Measurements from ENCODE around the gene NPS.
A peak's percentile ranks its signal among the peaks of the same experiment; 100 is the strongest.

Gene NPS

GRCh38 chr10:127527320-127527719, 21.8 kb upstream of the NPS start:
- no peaks in the 10 kb centered on the region for H4K20me1 ChIP-seq
- peak overlapping the region in 5 of 11 experiments; percentile 21 to 53 (median 34); a peak in 8 of 22 replicates for H3K4me2 ChIP-seq
- no peak overlapping the region for H3K9ac ChIP-seq
- no peak for TF ChIP-seq Cebpa-rat (IDR thresholded peaks at IDR 0.05)
- H3K36me3 ChIP-seq: no peaks in the 10 kb centered on the region
- H3K27ac ChIP-seq: no peak overlapping the region
- H3K27me3 ChIP-seq: no peaks in the 10 kb centered on the region
- no peak overlapping the region for H3K4me3 ChIP-seq
- peaks cover 0 to 22% (median 0%) of the 10 kb centered on the region in 11 experiments; a peak in 8 of 22 replicates for H3K9me3 ChIP-seq (replicated peaks in 1 of 11)
- H3K4me1 ChIP-seq: peaks cover 30 to 47% (median 43%) of the 10 kb centered on the region in 10 experiments

DNA sequence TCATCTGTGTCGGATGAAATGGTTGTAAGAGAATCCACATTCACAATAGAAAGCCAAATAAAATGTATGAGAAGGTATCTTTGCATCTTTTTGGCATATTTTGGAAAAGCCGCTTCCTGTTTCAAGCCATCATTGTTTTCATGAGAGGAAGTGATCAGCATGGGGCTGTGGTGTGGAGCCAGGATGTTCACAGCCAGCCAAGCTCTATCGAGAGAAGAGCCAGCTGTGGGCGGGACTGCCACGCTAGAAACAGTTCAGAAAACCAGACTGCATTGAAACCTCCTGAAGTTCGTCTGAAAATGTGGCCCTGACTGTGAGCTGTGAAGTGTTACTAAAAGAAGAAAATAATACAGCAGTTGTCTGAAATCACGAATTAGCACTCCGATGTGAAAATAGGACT, 21.2 kb upstream of the NPS start:
- TF ChIP-seq Cebpa-rat (IDR thresholded peaks at IDR 0.05): no peak

DNA sequence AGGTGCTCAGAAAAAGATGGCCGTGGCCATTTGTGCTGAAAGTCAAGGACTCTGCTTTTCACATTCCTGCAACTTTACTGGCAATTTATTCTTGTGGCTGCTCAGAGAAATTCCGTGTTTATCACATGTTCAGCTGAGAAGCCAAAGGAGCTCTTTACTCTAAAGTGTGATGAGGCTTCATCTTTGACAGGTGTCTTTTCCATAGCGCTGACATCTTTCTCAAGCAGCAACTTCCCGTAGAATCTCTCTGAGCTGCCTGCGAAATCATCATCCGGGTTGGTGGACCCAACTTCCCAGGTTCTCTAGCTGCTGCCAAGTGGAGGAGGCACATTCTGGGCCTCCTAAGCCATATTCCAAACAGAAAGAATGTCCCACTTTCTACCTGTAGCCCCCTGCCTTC, 16.9 kb upstream of the NPS start:
- H3K36me3 ChIP-seq: no peaks in the 10 kb centered on the region
- H3K4me2 ChIP-seq: peak overlapping the region; percentile 22 to 92 (median 79); a peak in 20 of 22 replicates
- H3K9me3 ChIP-seq (replicated peaks in 1 of 11): peaks cover 7 to 22% (median 11%) of the 10 kb centered on the region in 11 experiments; a peak in 21 of 22 replicates
- H3K4me3 ChIP-seq: no peak overlapping the region
- no peak overlapping the region for H3K9ac ChIP-seq
- H3K27ac ChIP-seq: peak overlapping the region in 4 of 11 experiments; percentile 4 to 73 (median 40); a peak in 5 of 22 replicates
- TF ChIP-seq Cebpa-rat (IDR thresholded peaks at IDR 0.05): no peak
- no peaks in the 10 kb centered on the region; a peak in 1 of 22 replicates for H4K20me1 ChIP-seq
- peaks cover 52 to 70% (median 62%) of the 10 kb centered on the region in 10 experiments for H3K4me1 ChIP-seq
- H3K27me3 ChIP-seq: no peaks in the 10 kb centered on the region

More for the DNA sequence above, 21.2 kb upstream of the NPS start:
- H3K9me3 ChIP-seq (replicated peaks in 1 of 11): peaks cover 0 to 22% (median 0%) of the 10 kb centered on the region in 11 experiments; a peak in 8 of 22 replicates
- H4K20me1 ChIP-seq: no peaks in the 10 kb centered on the region
- H3K9ac ChIP-seq: no peak overlapping the region
- H3K4me1 ChIP-seq: peaks cover 30 to 53% (median 48%) of the 10 kb centered on the region in 10 experiments
- no peaks in the 10 kb centered on the region for H3K36me3 ChIP-seq
- H3K4me2 ChIP-seq: peak overlapping the region in 10 of 11 experiments; percentile 3 to 53 (median 22); a peak in 14 of 22 replicates
- H3K27me3 ChIP-seq: no peaks in the 10 kb centered on the region
- H3K27ac ChIP-seq: no peak overlapping the region
- H3K4me3 ChIP-seq: no peak overlapping the region

GRCh38 chr10:127532659-127533058, 16.4 kb upstream of the NPS start:
- TF ChIP-seq Cebpa-rat (IDR thresholded peaks at IDR 0.05): no peak
- Histone ChIP-seq H3K4me3 (no peak overlapping the region), H4K20me1 (no peaks in the 10 kb centered on the region; a peak in 1 of 22 replicates), H3K36me3 (no peaks in the 10 kb centered on the region), H3K27me3 (no peaks in the 10 kb centered on the region), H3K4me1 (peaks cover 50 to 66% (median 59%) of the 10 kb centered on the region in 10 experiments), H3K27ac (peak overlapping the region in 6 of 11 experiments; percentile 4 to 76 (median 66); a peak in 7 of 22 replicates), H3K9ac (no peak overlapping the region), H3K9me3 (replicated peaks in 1 of 11) (peaks cover 7 to 19% (median 11%) of the 10 kb centered on the region in 11 experiments; a peak in 21 of 22 replicates), H3K4me2 (peak overlapping the region; percentile 22 to 92 (median 81); a peak in 18 of 22 replicates)

DNA sequence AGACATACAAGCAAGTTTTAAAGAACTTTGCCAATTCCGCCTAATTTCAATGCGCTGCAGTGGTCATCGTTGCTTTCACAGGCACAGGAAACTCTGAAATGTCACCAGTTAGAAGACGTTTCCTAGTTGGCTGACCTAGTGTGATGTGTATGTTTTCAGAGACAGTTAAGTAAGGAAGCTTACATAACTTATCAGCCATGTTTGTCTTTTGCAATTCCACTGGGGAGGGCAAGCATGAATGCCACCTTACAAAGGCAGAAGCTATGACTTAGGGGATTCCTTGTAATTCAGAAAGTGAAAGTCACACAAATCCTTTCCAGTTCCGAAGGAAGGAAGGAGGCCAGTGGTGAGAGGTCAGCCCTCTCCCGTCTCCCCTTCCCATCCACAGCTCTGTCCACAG, 15.0 kb upstream of the NPS start:
- peak in 8 of 11 experiments; percentile 36 to 78 (median 65); a peak in 12 of 22 replicates for TF ChIP-seq Cebpa-rat (IDR thresholded peaks at IDR 0.05)
- H4K20me1 ChIP-seq: no peaks in the 10 kb centered on the region; a peak in 1 of 22 replicates
- H3K27ac ChIP-seq: peak overlapping the region in 10 of 11 experiments; percentile 38 to 77 (median 66); a peak in 20 of 22 replicates
- H3K9me3 ChIP-seq (replicated peaks in 1 of 11): peaks cover 7 to 19% (median 11%) of the 10 kb centered on the region in 11 experiments; a peak in 20 of 22 replicates
- H3K9ac ChIP-seq: peak overlapping the region in 9 of 11 experiments; percentile 8 to 63 (median 50); a peak in 16 of 22 replicates
- peak overlapping the region; percentile 62 to 92 (median 82) for H3K4me2 ChIP-seq
- peak overlapping the region in 9 of 10 experiments; percentile 28 to 62 (median 39); a peak in 14 of 20 replicates for H3K4me3 ChIP-seq
- no peaks in the 10 kb centered on the region for H3K36me3 ChIP-seq
- H3K4me1 ChIP-seq: peaks cover 43 to 59% (median 53%) of the 10 kb centered on the region in 10 experiments
- no peaks in the 10 kb centered on the region for H3K27me3 ChIP-seq

GRCh38 chr10:127534496-127534895, 14.6 kb upstream of the NPS start:
- Histone ChIP-seq H3K9ac (peak overlapping the region in 9 of 11 experiments; percentile 8 to 63 (median 50); a peak in 16 of 22 replicates), H3K4me1 (peaks cover 43 to 59% (median 53%) of the 10 kb centered on the region in 10 experiments), H3K4me2 (peak overlapping the region; percentile 62 to 92 (median 82)), H3K4me3 (peak overlapping the region in 9 of 10 experiments; percentile 28 to 62 (median 39); a peak in 15 of 20 replicates), H4K20me1 (no peaks in the 10 kb centered on the region; a peak in 1 of 22 replicates), H3K27me3 (no peaks in the 10 kb centered on the region), H3K27ac (peak overlapping the region in 10 of 11 experiments; percentile 38 to 77 (median 66); a peak in 20 of 22 replicates), H3K9me3 (replicated peaks in 1 of 11) (peaks cover 7 to 19% (median 11%) of the 10 kb centered on the region in 11 experiments; a peak in 20 of 22 replicates), H3K36me3 (no peaks in the 10 kb centered on the region)
- no peak for TF ChIP-seq Cebpa-rat (IDR thresholded peaks at IDR 0.05)

DNA sequence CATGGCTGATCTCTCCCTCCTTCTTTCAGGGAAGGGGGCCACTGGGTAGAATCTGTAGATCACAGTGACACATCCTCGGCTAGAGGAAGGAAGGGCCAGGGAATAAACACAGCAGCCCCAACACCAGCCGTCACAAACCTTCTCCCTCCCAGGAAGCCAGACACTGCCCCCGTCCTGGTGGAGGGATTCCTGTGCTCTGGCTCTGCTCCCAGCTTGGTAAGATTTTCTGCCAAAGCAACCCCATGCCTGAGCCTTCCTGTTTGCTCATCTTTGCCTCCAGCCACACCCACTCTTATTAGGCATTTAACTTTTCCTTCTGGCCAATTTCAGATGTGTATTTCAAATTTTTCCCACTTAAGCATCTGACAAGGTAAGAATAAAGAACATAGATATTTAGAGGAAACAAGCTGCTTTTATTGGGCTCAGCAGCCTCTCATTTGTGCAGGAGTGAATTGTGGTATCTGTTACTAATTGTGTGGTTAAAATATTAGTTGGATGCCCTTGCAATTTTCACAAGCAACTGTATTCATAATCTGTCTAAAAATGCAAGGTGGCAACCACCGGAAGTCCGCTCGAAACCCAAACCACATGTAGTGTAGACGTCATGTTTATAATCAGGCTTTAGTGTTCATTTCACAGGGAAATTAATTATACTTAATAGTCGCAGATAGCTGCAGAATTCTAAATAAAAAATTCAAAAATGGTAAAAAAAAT, 13.2 kb upstream of the NPS start:
- Histone ChIP-seq H3K27ac (no peak overlapping the region), H3K4me1 (peaks cover 34 to 46% (median 43%) of the 10 kb centered on the region in 10 experiments), H4K20me1 (no peaks in the 10 kb centered on the region; a peak in 1 of 22 replicates), H3K36me3 (no peaks in the 10 kb centered on the region), H3K4me3 (no peak overlapping the region), H3K9me3 (replicated peaks in 1 of 11) (peaks cover 7 to 19% (median 11%) of the 10 kb centered on the region in 11 experiments; a peak in 20 of 22 replicates), H3K9ac (no peak overlapping the region), H3K4me2 (no peak overlapping the region), H3K27me3 (no peaks in the 10 kb centered on the region)
- TF ChIP-seq Cebpa-rat (IDR thresholded peaks at IDR 0.05): no peak

DNA sequence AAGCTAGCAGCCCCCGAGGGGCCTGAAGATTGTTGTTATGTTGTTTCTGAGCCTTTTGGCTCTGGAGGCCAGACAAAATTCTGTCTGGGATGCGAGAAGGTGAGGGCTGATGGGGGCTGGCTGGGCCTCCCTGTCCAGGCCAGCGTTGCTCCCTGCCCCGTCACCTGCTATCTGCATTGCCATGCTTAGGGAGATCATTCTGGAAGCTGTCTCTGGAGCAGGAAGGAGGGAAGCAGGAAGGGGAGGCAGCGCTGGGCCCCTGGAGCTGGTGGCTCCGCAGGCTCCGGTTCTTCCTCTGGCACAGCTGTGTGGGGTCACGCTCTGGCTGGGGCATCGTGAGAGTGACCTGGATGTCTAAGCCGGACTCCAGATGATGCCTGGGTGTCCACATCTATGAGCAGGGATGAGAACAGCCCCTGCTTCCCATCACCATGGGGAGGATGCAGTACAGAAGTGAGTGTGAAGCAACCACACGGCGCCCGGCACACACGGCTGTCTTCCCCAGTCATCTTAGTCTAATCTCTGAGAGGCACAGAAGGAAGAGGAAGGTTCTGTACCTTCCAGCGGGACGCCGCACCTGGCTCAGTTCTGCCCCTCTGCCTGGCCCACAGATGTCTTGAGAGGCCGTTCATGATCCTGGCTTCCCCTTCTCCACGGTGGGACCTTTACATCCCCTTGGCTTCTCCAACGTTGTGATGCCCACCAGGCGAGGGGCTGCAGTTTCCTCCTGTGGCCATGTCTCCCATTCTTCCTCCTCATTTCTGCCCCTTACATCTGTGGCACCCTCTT, 11.9 kb upstream of the NPS start:
- Histone ChIP-seq H4K20me1 (no peaks in the 10 kb centered on the region; a peak in 1 of 22 replicates), H3K4me3 (no peak overlapping the region), H3K9me3 (replicated peaks in 1 of 11) (peaks cover 7 to 18% (median 11%) of the 10 kb centered on the region in 11 experiments; a peak in 20 of 22 replicates), H3K27me3 (no peaks in the 10 kb centered on the region), H3K4me2 (no peak overlapping the region), H3K4me1 (peaks cover 22 to 34% (median 31%) of the 10 kb centered on the region in 10 experiments), H3K36me3 (no peaks in the 10 kb centered on the region), H3K27ac (no peak overlapping the region), H3K9ac (no peak overlapping the region)
- TF ChIP-seq Cebpa-rat (IDR thresholded peaks at IDR 0.05): no peak

Measured in BLaER1 treated with 17β-estradiol and CSF1 and Interleukin-3, amounts not matched to agents 10 nM and 100 nM (cell line).